OCI-LY1 (cell line): ENCODE data around the gene TBX15.
A peak's percentile ranks its signal among the peaks of the same experiment; 100 is the strongest.

Experiments
- CTCF ChIP-seq: fragments of 200-600 bp; sonication (generic), shearing (Covaris generic); IDR thresholded peaks from 2 replicates; pipeline ENCODE4 v1.5.1; 2017; ENCODE audit warnings: mild to moderate bottlenecking, antibody characterized with exemption, low read length, moderate library complexity, mixed read lengths
- EZH2 ChIP-seq: fragments of 200-600 bp; sonication (generic), shearing (Covaris generic); IDR thresholded peaks from 2 replicates; pipeline ENCODE4 v1.8.0; 2017; ENCODE audit warnings: borderline replicate concordance, mixed run types, mild to moderate bottlenecking, antibody characterized with exemption, low read length, moderate library complexity, mixed read lengths

- TF ChIP-seq CTCF (peak; percentile 16; the same call in 1 of the 2 replicates), EZH2 (no peak)
These were observed 5.5 kb upstream of the TBX15 start for GRCh38 chr1:118993700-118994026.
